Measurements from ENCODE around the gene TMEM45B. TPM values are rescaled to one million over a fixed set of nuclear protein-coding genes. Genes with fewer than 3 reads are reported as not detected.

Gene TMEM45B
- total and polyA plus RNA-seq, 2 of the 13 experiments (the other 11 are each of a cell fraction or from before 2014, with no cell fraction given): 29.1 to 181 TPM

GRCh38 chr11:129861702-129862522 lies 46.3 kb downstream of the TMEM45B start (continued):
- TF ChIP-seq HIC2 (CRISPR knock-in tag; IDR thresholded peaks at IDR 0.05; ENCODE audit: low read depth): 0 out of 2 replicates have a peak, but pooled peaks have one; percentile 4
- no peak for TF ChIP-seq ZSCAN20 (CRISPR knock-in tag; IDR thresholded peaks at IDR 0.05; ENCODE audit: borderline replicate concordance)
- TF ChIP-seq SETDB1 (CRISPR knock-in tag; IDR thresholded peaks at IDR 0.05; ENCODE audit: borderline replicate concordance): no peak
- no peak for TF ChIP-seq DNMT3B (CRISPR knock-in tag; conservative IDR thresholded peaks at IDR 0.05)
- no peak; the same call in 1 of the 2 replicates for TF ChIP-seq ZNF770 (CRISPR knock-in tag; IDR thresholded peaks at IDR 0.05)
- TF ChIP-seq ZNF350 (CRISPR knock-in tag; IDR thresholded peaks at IDR 0.05; ENCODE audit: borderline replicate concordance, low read depth): no peak
- no peak for TF ChIP-seq ZNF629 (CRISPR knock-in tag; conservative IDR thresholded peaks at IDR 0.05)
- TF ChIP-seq ZNF597 (CRISPR knock-in tag; IDR thresholded peaks at IDR 0.05): no peak
- 0 out of 2 replicates have a peak, but pooled peaks have one; percentile 45 for TF ChIP-seq CREM (IDR thresholded peaks at IDR 0.05)
- TF ChIP-seq CREM (CRISPR knock-in tag; IDR thresholded peaks at IDR 0.05): no peak
- no peak for TF ChIP-seq NFE2 (CRISPR knock-in tag; IDR thresholded peaks at IDR 0.05)
- TF ChIP-seq BCL3 (CRISPR knock-in tag; IDR thresholded peaks at IDR 0.05): no peak
- no peak for TF ChIP-seq ZNF816 (CRISPR knock-in tag; IDR thresholded peaks at IDR 0.05; ENCODE audit: borderline replicate concordance)
- peak; percentile 41; the same call in 1 of the 2 replicates for TF ChIP-seq MIXL1 (CRISPR knock-in tag; IDR thresholded peaks at IDR 0.05)
- TF ChIP-seq DNMT1 (CRISPR knock-in tag; IDR thresholded peaks at IDR 0.05): no peak
- TF ChIP-seq ZKSCAN1 (IDR thresholded peaks at IDR 0.05; ENCODE audit: low read length): no peak
- TF ChIP-seq JUN (CRISPR knock-in tag; IDR thresholded peaks at IDR 0.05): peak; percentile 95
- no peak for TF ChIP-seq SIN3B (IDR thresholded peaks at IDR 0.05; ENCODE audit: low read length)
- TF ChIP-seq CTCF (CRISPR knock-in tag; IDR thresholded peaks at IDR 0.05): no peak; the same call in 1 of the 2 replicates
- TF ChIP-seq SP1 (IDR thresholded peaks at IDR 0.05): no peak
- peak; percentile 28; the same call in 1 of the 2 replicates for TF ChIP-seq SP1 (CRISPR knock-in tag; IDR thresholded peaks at IDR 0.05)
